CD4-positive, alpha-beta memory T cell (primary cell): ENCODE measurements around the gene MANF. TPM values are rescaled to one million over a fixed set of nuclear protein-coding genes. Genes with fewer than 3 reads are reported as not detected.
A peak's percentile ranks its signal among the peaks of the same experiment; 100 is the strongest.

ENCODE experiments used
- CTCF ChIA-PET: fragments of 350-600 bp; sonication (Branson Sonifier 250); formaldehyde crosslinking; loops from one replicate; lab custom pipeline; 2021; ENCODE audit warnings: inconsistent platforms; ENCODE audit not compliant: partially characterized antibody; lab: Charles Lee
- POLR2A ChIA-PET: fragments of 350-600 bp; sonication (Branson Sonifier 250); formaldehyde crosslinking; loops from one replicate; lab custom pipeline; 2021; ENCODE audit not compliant: partially characterized antibody; lab: Charles Lee
- DNase-seq, 5 donors: peaks; one replicate each; pipeline versions ENCODE4 v3.0.0 to v3.0.0-alpha.2; 2020 to 2022; ENCODE audit warnings: mixed read lengths in 1 of 5
- H3K27ac ChIP-seq: one replicate; pipeline ENCODE4 v1.7.0; 2013; ENCODE audit warnings: low read depth, low read length
- H3K27me3 ChIP-seq: 2 replicates; pipeline ENCODE4 v1.7.0; 2013; ENCODE audit warnings: mild to moderate bottlenecking, low read length, moderate library complexity; ENCODE audit not compliant: insufficient read depth
- H3K36me3 ChIP-seq: 2 replicates; pipeline ENCODE4 v1.7.0; 2013; ENCODE audit warnings: mild to moderate bottlenecking, low read length, moderate library complexity; ENCODE audit not compliant: insufficient read depth
- H3K4me1 ChIP-seq: 2 replicates; pipeline ENCODE4 v1.7.0; 2013; ENCODE audit warnings: mild to moderate bottlenecking, low read length, moderate library complexity; ENCODE audit not compliant: insufficient read depth
- H3K4me3 ChIP-seq, 2 donors: one replicate each; pipeline ENCODE4 v1.7.0; 2013; ENCODE audit warnings: low read length in 2 of 2, mild to moderate bottlenecking in 1 of 2
- H3K9me3 ChIP-seq, 2 donors: one replicate each; pipeline ENCODE4 v1.7.0; 2013; ENCODE audit warnings: low read length in 2 of 2, control low read depth in 1 of 2; ENCODE audit not compliant: control insufficient read depth in 1 of 2
- H3K27ac Mint-ChIP-seq, 7 donors: one replicate each; pipeline ENCODE4 v1.8.0; 2020 to 2021; ENCODE audit warnings: mixed read lengths in 7 of 7, mild to moderate bottlenecking in 6 of 7, inconsistent platforms in 3 of 7, moderate library complexity in 3 of 7
- H3K27me3 Mint-ChIP-seq, 2 donors: one replicate each; pipeline ENCODE4 v1.8.0; 2020 to 2021; ENCODE audit warnings: mixed read lengths in 2 of 2
- H3K36me3 Mint-ChIP-seq, 2 donors: one replicate each; pipeline ENCODE4 v1.8.0; 2020 to 2021; ENCODE audit warnings: mixed read lengths in 2 of 2, inconsistent platforms in 1 of 2, mild to moderate bottlenecking in 1 of 2
- H3K4me1 Mint-ChIP-seq, 4 donors: one replicate each; pipeline ENCODE4 v1.8.0; 2020 to 2021; ENCODE audit warnings: mixed read lengths in 4 of 4, mild to moderate bottlenecking in 1 of 4
- H3K4me3 Mint-ChIP-seq, 8 donors: one replicate each; pipeline ENCODE4 v1.8.0; 2020 to 2021; ENCODE audit warnings: mixed read lengths in 8 of 8, mild to moderate bottlenecking in 7 of 8, moderate library complexity in 6 of 8, inconsistent platforms in 3 of 8
- H3K9me3 Mint-ChIP-seq, 8 donors: one replicate each; pipeline ENCODE4 v1.8.0; 2020 to 2021; ENCODE audit warnings: mixed read lengths in 8 of 8, mild to moderate bottlenecking in 5 of 8, inconsistent platforms in 3 of 8, moderate library complexity in 1 of 8
- intact Hi-C: fragments of 100-400 bp; cut with micrococcal nuclease; formaldehyde crosslinking; loops from one replicate; pipeline ENCODE4 v1.15.1; 2023
- polyA plus RNA-seq, 2 donors: library from polyadenylated mRNA; unstranded; fragments of 300-500 nt; fragmentation: Illumina TruSeq; gene quantifications; one replicate each; pipeline ENCODE4 v1.2.3, GENCODE V29; 2021
- total RNA-seq, 2 experiments: library from RNA; stranded (reverse); gene quantifications; one replicate each; pipeline ENCODE4 v1.2.3, GENCODE V29; 2021

Gene MANF
- total and polyA plus RNA-seq, 4 experiments from 2014 or later: 39.0 to 79.0 (median 69.4) TPM

DNA sequence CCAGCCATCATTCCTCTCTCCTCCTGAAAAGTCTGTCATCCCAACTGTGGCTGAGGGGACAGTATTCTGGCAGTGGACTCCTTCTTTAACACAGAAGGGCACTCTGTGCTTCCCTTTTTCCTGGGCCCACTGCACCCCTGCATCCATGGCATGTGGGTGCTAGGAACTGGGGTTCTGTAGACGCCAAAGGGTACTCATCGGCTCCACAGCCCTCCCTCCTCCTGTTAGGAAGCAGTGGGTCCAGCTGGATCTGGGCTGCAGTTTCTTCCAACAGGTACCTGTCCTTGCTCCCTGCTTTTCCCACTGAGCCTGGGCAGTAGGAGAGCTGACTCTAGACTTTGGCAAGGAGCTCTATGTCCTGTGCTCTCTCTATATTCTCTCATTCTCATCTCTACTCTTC is 6.4 kb upstream of the MANF start:
- Mint-ChIP-seq H3K36me3 (no peaks in the 10 kb centered on the region), H3K4me3 (no peak overlapping the region), H3K27me3 (no peaks in the 10 kb centered on the region), H3K9me3 (no peaks in the 10 kb centered on the region), H3K4me1 (peaks cover 0 to 16% (median 4%) of the 10 kb centered on the region in 4 donors), H3K27ac (no peak overlapping the region)
- H3K36me3 ChIP-seq: no peaks in the 10 kb centered on the region
- H3K27ac ChIP-seq: no peak overlapping the region
- H3K4me3 ChIP-seq: no peak overlapping the region
- POLR2A ChIA-PET: interaction anchor here (1.2 kb wide), 1 partner anchor 354 kb away, joined by 3 read pairs; no protein-coding TSS in a partner anchor
- DNase-seq: no peak
- H3K27me3 ChIP-seq: no peaks in the 10 kb centered on the region
- intact Hi-C loops: no loop called here
- CTCF ChIA-PET: interaction anchor here (1.3 to 3.6 kb wide), 3 partner anchors 11 to 806 kb away, joined by 4 to 14 read pairs (median 8); partner anchors contain the start of gene RBM15B
- peaks cover 8% of the 10 kb centered on the region for H3K4me1 ChIP-seq
- H3K9me3 ChIP-seq: no peaks in the 10 kb centered on the region

DNA sequence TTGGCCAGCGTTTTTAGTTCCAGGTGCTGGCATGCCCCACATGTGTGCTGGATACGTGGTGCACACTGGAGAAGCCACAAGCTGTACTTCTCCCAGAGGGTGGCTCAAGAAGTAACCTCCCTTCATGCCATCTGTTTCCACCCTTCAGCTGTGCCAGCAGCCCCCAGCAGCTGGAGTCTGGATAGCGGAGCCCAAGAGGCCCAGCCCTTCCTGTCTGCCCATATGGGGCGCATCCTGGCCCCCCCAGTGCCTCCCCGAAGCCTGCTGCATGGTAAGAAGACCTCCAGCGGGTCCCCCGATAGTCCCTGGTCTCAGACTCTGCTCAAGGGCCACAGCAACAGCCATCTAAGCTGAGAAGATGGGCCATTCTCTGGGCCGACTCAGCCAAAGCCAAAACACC is 5.8 kb upstream of the MANF start:
- Mint-ChIP-seq H3K9me3 (no peaks in the 10 kb centered on the region), H3K27me3 (no peaks in the 10 kb centered on the region), H3K36me3 (no peaks in the 10 kb centered on the region), H3K27ac (peak overlapping the region in 1 of 7 donors; percentile 44), H3K4me1 (peaks cover 4 to 21% (median 9%) of the 10 kb centered on the region in 4 donors), H3K4me3 (no peak overlapping the region)
- ChIA-PET CTCF (interaction anchor here (2.7 to 3.6 kb wide), 2 partner anchors 11 to 408 kb away, joined by 8 to 14 read pairs; partner anchors contain the start of gene RBM15B), POLR2A (interaction anchor here (1.2 kb wide), 1 partner anchor 354 kb away, joined by 3 read pairs; no protein-coding TSS in a partner anchor)
- Histone ChIP-seq H3K27ac (no peak overlapping the region), H3K27me3 (no peaks in the 10 kb centered on the region), H3K4me1 (peaks cover 14% of the 10 kb centered on the region), H3K9me3 (no peaks in the 10 kb centered on the region), H3K4me3 (no peak overlapping the region), H3K36me3 (no peaks in the 10 kb centered on the region)
- intact Hi-C loops: no loop called here
- DNase-seq: no peak

- peaks cover 15% of the 10 kb centered on the region for H3K4me1 ChIP-seq
- no peak overlapping the region for H3K4me3 ChIP-seq
- CTCF ChIA-PET: interaction anchor here (2.7 to 3.6 kb wide), 2 partner anchors 10 to 408 kb away, joined by 8 to 14 read pairs; partner anchors contain the start of gene RBM15B
- peaks cover 5 to 26% (median 12%) of the 10 kb centered on the region in 4 donors for H3K4me1 Mint-ChIP-seq
- intact Hi-C loops: no loop called here
- no peaks in the 10 kb centered on the region for H3K9me3 Mint-ChIP-seq
- peaks cover 0 to 5% of the 10 kb centered on the region in 2 donors for H3K36me3 Mint-ChIP-seq
- H3K36me3 ChIP-seq: no peaks in the 10 kb centered on the region
- H3K27ac ChIP-seq: no peak overlapping the region
- H3K27me3 ChIP-seq: no peaks in the 10 kb centered on the region
- H3K4me3 Mint-ChIP-seq: no peak overlapping the region
- H3K27me3 Mint-ChIP-seq: no peaks in the 10 kb centered on the region
- H3K27ac Mint-ChIP-seq: no peak overlapping the region
- POLR2A ChIA-PET: interaction anchor here (1.2 kb wide), 1 partner anchor 355 kb away, joined by 3 read pairs; no protein-coding TSS in a partner anchor
- H3K9me3 ChIP-seq: no peaks in the 10 kb centered on the region
- no peak for DNase-seq
Observed at GRCh38 chr3:51379746-51380455, 5.2 kb upstream of the MANF start.

- POLR2A ChIA-PET: no interaction called here
- H3K36me3 Mint-ChIP-seq: peaks cover 0 to 11% of the 10 kb centered on the region in 2 donors
Observed at GRCh38 chr3:51380601-51381332, 4.3 kb upstream of the MANF start.

GRCh38 chr3:51381333-51381705 is 3.8 kb upstream of the MANF start:
- intact Hi-C loops: no loop called here
- H3K27me3 Mint-ChIP-seq: no peaks in the 10 kb centered on the region
- Histone ChIP-seq H3K9me3 (no peaks in the 10 kb centered on the region), H3K27me3 (no peaks in the 10 kb centered on the region), H3K27ac (no peak overlapping the region), H3K36me3 (no peaks in the 10 kb centered on the region), H3K4me3 (no peak overlapping the region), H3K4me1 (peaks cover 24% of the 10 kb centered on the region)
- H3K9me3 Mint-ChIP-seq: no peaks in the 10 kb centered on the region
- no peak overlapping the region for H3K4me3 Mint-ChIP-seq
- ChIA-PET CTCF (interaction anchor here (3.6 kb wide), 1 partner anchor 9 kb away, joined by 14 read pairs; the partner anchor contains the start of gene RBM15B), POLR2A (no interaction called here)
- no peak for DNase-seq
- peaks cover 13 to 35% (median 22%) of the 10 kb centered on the region in 4 donors for H3K4me1 Mint-ChIP-seq
- no peak overlapping the region for H3K27ac Mint-ChIP-seq
- peaks cover 0 to 17% of the 10 kb centered on the region in 2 donors for H3K36me3 Mint-ChIP-seq

More at GRCh38 chr3:51380601-51381332, 4.3 kb upstream of the MANF start:
- H3K4me3 Mint-ChIP-seq: no peak overlapping the region
- no peak overlapping the region for H3K27ac ChIP-seq
- no peaks in the 10 kb centered on the region for H3K36me3 ChIP-seq
- H3K4me1 ChIP-seq: peaks cover 18% of the 10 kb centered on the region
- H3K27me3 ChIP-seq: no peaks in the 10 kb centered on the region
- H3K4me3 ChIP-seq: no peak overlapping the region
- H3K4me1 Mint-ChIP-seq: peaks cover 8 to 29% (median 17%) of the 10 kb centered on the region in 4 donors
- no peak for DNase-seq
- no peaks in the 10 kb centered on the region for H3K27me3 Mint-ChIP-seq
- H3K9me3 ChIP-seq: no peaks in the 10 kb centered on the region
- CTCF ChIA-PET: interaction anchor here (3.6 kb wide), 1 partner anchor 9 kb away, joined by 14 read pairs; the partner anchor contains the start of gene RBM15B
- no peaks in the 10 kb centered on the region for H3K9me3 Mint-ChIP-seq
- intact Hi-C loops: no loop called here
- H3K27ac Mint-ChIP-seq: no peak overlapping the region

GRCh38 chr3:51382076-51382745 is 2.9 kb upstream of the MANF start:
- DNase-seq: no peak
- intact Hi-C loops: no loop called here
- no peaks in the 10 kb centered on the region for H3K27me3 ChIP-seq
- H3K9me3 ChIP-seq: no peaks in the 10 kb centered on the region
- H3K27me3 Mint-ChIP-seq: no peaks in the 10 kb centered on the region
- POLR2A ChIA-PET: interaction anchor here (0.8 kb wide), 1 partner anchor 812 kb away, joined by 3 read pairs; the partner anchor contains the start of gene HEMK1
- CTCF ChIA-PET: interaction anchor here (0.9 to 1.0 kb wide), 2 partner anchors 119 to 410 kb away, joined by 3 read pairs; no protein-coding TSS in a partner anchor
- H3K27ac ChIP-seq: no peak overlapping the region
- peak overlapping the region in 2 of 7 donors; percentile 62 to 70 for H3K27ac Mint-ChIP-seq
- H3K4me3 ChIP-seq: no peak overlapping the region
- peaks cover 4% of the 10 kb centered on the region for H3K36me3 ChIP-seq
- no peak overlapping the region for H3K4me3 Mint-ChIP-seq
- no peaks in the 10 kb centered on the region for H3K9me3 Mint-ChIP-seq
- H3K4me1 ChIP-seq: peaks cover 31% of the 10 kb centered on the region
- peaks cover 16 to 44% (median 28%) of the 10 kb centered on the region in 4 donors for H3K4me1 Mint-ChIP-seq
- peaks cover 0 to 23% of the 10 kb centered on the region in 2 donors for H3K36me3 Mint-ChIP-seq
